Adrenal gland (tissue), 12 donors: ENCODE results near the gene MGAT2. TPM values are rescaled to one million over a fixed set of nuclear protein-coding genes. Genes with fewer than 3 reads are reported as not detected.

Experiments used
- polyA plus RNA-seq, 3 donors: library from polyadenylated mRNA; stranded (reverse); fragments of 200-250 nt in 2 of 3; fragments of 350-450 nt in 1 of 3; fragmentation: Illumina TruSeq in 1 of 3; extraction: RNeasy Lipid Tissue Mini Kit (QIAGEN cat#74804) in 1 of 3; gene quantifications; one replicate each; pipeline ENCODE4 v1.2.3, GENCODE V29; 2013 to 2014
- small RNA-seq, 2 donors: library from RNA; depleted of rRNA; stranded (forward); fragments of <200 nt; gene quantifications; one replicate each; pipeline ENCODE3, GENCODE V24; 2016
- total RNA-seq, 9 donors: library from RNA; depleted of rRNA in 4 of 9; stranded (reverse); fragments of >200 nt in 4 of 9; fragments of 120-200 nt in 1 of 9; fragmentation: NEBNext Ultra II Directional in 1 of 9; extraction: Animal tissue kit (Norgen Biotek cat#: 25700) in 1 of 9; gene quantifications; one replicate each; pipeline versions ENCODE4 v1.1.0 to v1.2.4, GENCODE V29; 2013 to 2023
- donor health status: healthy with polysubstance abuse.
- donor health status: Bipolar disorder and iron deficiency.
- donor health status: DM: yes; HTN: yes; CAD: no.
- donor health status: DM: no; HTN: no; CAD: no.
- donor health status: DM: no; HTN: no; CAD: no.
- donor health status: DM: yes; HTN: yes; CAD: no.

Gene MGAT2
- total and polyA plus RNA-seq, 12 donors: 10.3 to 87.8 (median 48.7) TPM

Small RNAs within 50 kb of the gene (small RNA-seq; reads per million reads assigned to genes)
- 0 reads per million in 2 donors for gene AL139099.3
- 0 reads per million in 2 donors for gene AL139099.4
- 0 reads per million in 2 donors for gene RF00019

Other genes starting within 250 kb of the MGAT2 start
- 1,000 to 10,000 TPM; 1,022 to 6,627 (median 1,430) TPM for gene RPS29, start 34.4 kb upstream of the MGAT2 start, total RNA-seq
- 1,000 to 10,000 TPM in 2 of 3 donors, 100 to 1,000 TPM in 1; 922 to 1,466 (median 1,304) TPM for gene RPS29, start 34.4 kb upstream of the MGAT2 start, polyA plus RNA-seq
- 10 to 100 TPM in 5 of 9 donors, 1 to 10 TPM in 4; 7.4 to 20.9 (median 10.5) TPM for gene LRR1, start 21.9 kb upstream of the MGAT2 start, total RNA-seq
- 10 to 100 TPM in 1 of 3 donors, 1 to 10 TPM in 2; 4.7 to 10.3 (median 5.7) TPM for gene LRR1, start 21.9 kb upstream of the MGAT2 start, polyA plus RNA-seq
- 100 to 1,000 TPM; 191 to 459 (median 277) TPM for gene RPL36AL, start 173 bp upstream of the MGAT2 start, total RNA-seq
- 100 to 1,000 TPM; 248 to 705 (median 567) TPM for gene RPL36AL, start 173 bp upstream of the MGAT2 start, polyA plus RNA-seq
- gene DNAAF2, start 14.4 kb downstream of the MGAT2 start, total RNA-seq: 10 to 100 TPM in 3 of 9 donors, 1 to 10 TPM in 6; 6.9 to 11.7 (median 9.4) TPM
- 1 to 10 TPM; 4.2 to 5.4 (median 4.2) TPM for gene DNAAF2, start 14.4 kb downstream of the MGAT2 start, polyA plus RNA-seq
- gene POLE2, start 67.4 kb downstream of the MGAT2 start, total RNA-seq: 10 to 100 TPM in 1 of 9 donors, 1 to 10 TPM in 6, under 1 TPM in 2; 0.95 to 10.4 (median 1.5) TPM
- gene POLE2, start 67.4 kb downstream of the MGAT2 start, polyA plus RNA-seq: 1 to 10 TPM; 2.2 to 4.4 (median 2.6) TPM
- 1 to 10 TPM; 1.9 to 9.9 (median 5.9) TPM for gene KLHDC1, start 72.3 kb downstream of the MGAT2 start, total RNA-seq
- gene KLHDC1, start 72.3 kb downstream of the MGAT2 start, polyA plus RNA-seq: 1 to 10 TPM; 3.1 to 3.4 (median 3.2) TPM
- 100 to 1,000 TPM in 1 of 9 donors, 10 to 100 TPM in 8; 54.3 to 134 (median 68.8) TPM for gene KLHDC2, start 147.4 kb downstream of the MGAT2 start, total RNA-seq
- gene KLHDC2, start 147.4 kb downstream of the MGAT2 start, polyA plus RNA-seq: 10 to 100 TPM; 43.1 to 74.2 (median 43.4) TPM
- gene NEMF, start 232.0 kb downstream of the MGAT2 start, total RNA-seq: 10 to 100 TPM; 14.8 to 94.1 (median 54.5) TPM
- gene NEMF, start 232.0 kb downstream of the MGAT2 start, polyA plus RNA-seq: 10 to 100 TPM; 28.1 to 88.3 (median 60.7) TPM